Measurements from ENCODE around the gene SCARF2. TPM values are rescaled to one million over a fixed set of nuclear protein-coding genes. Genes with fewer than 3 reads are reported as not detected.
"Not testable (repeated sequence)": the region's sequence is repeated elsewhere in the genome, so short reads cannot be mapped to it uniquely, and the experiment has no call there.

SCARF2 gene
- total RNA-seq, 1 experiment from 2014 or later, result 13.3 TPM

- DNase-seq (ENCODE audit: low read depth), result no peak
These were observed 9.6 kb downstream of the SCARF2 start for GRCh38 chr22:20427945-20428417.

- DNase-seq (ENCODE audit: low read depth), result no peak
These were observed 10.3 kb downstream of the SCARF2 start for GRCh38 chr22:20427104-20427944.

GRCh38 chr22:20426259-20426615 lies 11.4 kb downstream of the SCARF2 start:
- no peak for DNase-seq (ENCODE audit: low read depth)

GRCh38 chr22:20425566-20426258 lies 11.9 kb downstream of the SCARF2 start:
- no peak for DNase-seq (ENCODE audit: low read depth)

- DNase-seq (ENCODE audit: low read depth), result no peak
These were observed 12.6 kb downstream of the SCARF2 start for GRCh38 chr22:20424932-20425565.

GRCh38 chr22:20424568-20424931 lies 13.1 kb downstream of the SCARF2 start:
- DNase-seq (ENCODE audit: low read depth), result no peak

- no peak for DNase-seq (ENCODE audit: low read depth)
These were observed 13.6 kb downstream of the SCARF2 start for GRCh38 chr22:20423906-20424551.

- DNase-seq (ENCODE audit: low read depth), result peak; percentile 18
These were observed 14.4 kb downstream of the SCARF2 start for GRCh38 chr22:20423008-20423905.

- DNase-seq (ENCODE audit: low read depth), result no peak
These were observed 15.2 kb downstream of the SCARF2 start for GRCh38 chr22:20422271-20423007.

- DNase-seq (ENCODE audit: low read depth), result no peak
These were observed 16.1 kb downstream of the SCARF2 start for GRCh38 chr22:20421507-20421874.

GRCh38 chr22:20420157-20420842 lies 17.3 kb downstream of the SCARF2 start:
- DNase-seq (ENCODE audit: low read depth), result no peak

GRCh38 chr22:20419664-20419951 lies 18.0 kb downstream of the SCARF2 start:
- no peak for DNase-seq (ENCODE audit: low read depth)

GRCh38 chr22:20418211-20418788 lies 19.3 kb downstream of the SCARF2 start:
- peak; percentile 74 for DNase-seq (ENCODE audit: low read depth)

GRCh38 chr22:20415699-20416098 lies 21.9 kb downstream of the SCARF2 start:
- not testable (repeated sequence) for DNase-seq (ENCODE audit: low read depth)

- not testable (repeated sequence) for DNase-seq (ENCODE audit: low read depth)
These were observed 22.4 kb downstream of the SCARF2 start for GRCh38 chr22:20415241-20415640.

- no peak for DNase-seq (ENCODE audit: low read depth)
These were observed 23.2 kb downstream of the SCARF2 start for GRCh38 chr22:20414450-20414849.

GRCh38 chr22:20414059-20414440 lies 23.6 kb downstream of the SCARF2 start:
- no peak for DNase-seq (ENCODE audit: low read depth)

GRCh38 chr22:20413217-20414058 lies 24.2 kb downstream of the SCARF2 start:
- DNase-seq (ENCODE audit: low read depth), result no peak

Measured in LHCN-M2 (cell line).